Caco-2 (cell line): ENCODE measurements around the gene RNF121. TPM values are rescaled to one million over a fixed set of nuclear protein-coding genes. Genes with fewer than 3 reads are reported as not detected.

Experiments
- BruUV-seq: library from RNA; stranded (reverse); fragments of 400-500 nt; replicated peaks from 2 replicates; lab custom pipeline; 2021; lab: Mats Ljungman, UMichigan
- CTCF ChIA-PET: fragments of 300-600 bp; sonication (Branson Sonifier 250); formaldehyde crosslinking; loops from one replicate; lab custom pipeline; 2022; ENCODE audit warnings: antibody characterized with exemption; lab: Charles Lee
- POLR2A ChIA-PET: fragments of 300-600 bp; sonication (Branson Sonifier 250); formaldehyde crosslinking; loops from one replicate; lab custom pipeline; 2022; ENCODE audit warnings: antibody characterized with exemption; lab: Charles Lee
- DNase-seq, 2 experiments: peaks; one replicate each; pipeline versions ENCODE4 v3.0.0 to v3.0.0-alpha.2; 2020 to 2022
- H3K27me3 ChIP-seq: replicated peaks from 2 replicates; pipeline ENCODE4 v1.6.0; 2011; ENCODE audit warnings: low read length; ENCODE audit not compliant: control insufficient read depth, insufficient read depth
- H3K36me3 ChIP-seq: 2 replicates; pipeline ENCODE4 v1.5.1; 2011; ENCODE audit warnings: low read length; ENCODE audit not compliant: control insufficient read depth, insufficient read depth
- H3K4me1 ChIP-seq: fragments of 250-450 bp; sonication (Bioruptor Pico); 2 replicates; pipeline ENCODE4 v1.5.1; 2020; ENCODE audit warnings: mild to moderate bottlenecking
- H3K4me3 ChIP-seq: 2 replicates; pipeline ENCODE4 v1.5.1; 2011; ENCODE audit warnings: low read depth, mild to moderate bottlenecking, control low read depth, low read length
- H3K9me3 ChIP-seq: fragments of 250-450 bp; sonication (Bioruptor Pico); 2 replicates; pipeline ENCODE4 v1.5.1; 2020; ENCODE audit warnings: mild to moderate bottlenecking, moderate library complexity
- H3K27ac Mint-ChIP-seq: one replicate; pipeline ENCODE4 v1.8.0; 2022; ENCODE audit warnings: mixed read lengths; ENCODE audit not compliant: unreplicated experiment
- H3K27me3 Mint-ChIP-seq: one replicate; pipeline ENCODE4 v1.8.0; 2022; ENCODE audit warnings: mixed read lengths; ENCODE audit not compliant: insufficient read depth, unreplicated experiment
- H3K36me3 Mint-ChIP-seq: one replicate; pipeline ENCODE4 v1.8.0; 2022; ENCODE audit warnings: mild to moderate bottlenecking, mixed read lengths; ENCODE audit not compliant: insufficient read depth, unreplicated experiment
- H3K4me1 Mint-ChIP-seq: one replicate; pipeline ENCODE4 v1.8.0; 2022; ENCODE audit warnings: low read depth, mixed read lengths; ENCODE audit not compliant: unreplicated experiment
- H3K4me3 Mint-ChIP-seq: one replicate; pipeline ENCODE4 v1.8.0; 2022; ENCODE audit warnings: mild to moderate bottlenecking, moderate library complexity, mixed read lengths; ENCODE audit not compliant: unreplicated experiment
- H3K9me3 Mint-ChIP-seq: one replicate; pipeline ENCODE4 v1.8.0; 2022; ENCODE audit warnings: mixed read lengths; ENCODE audit not compliant: unreplicated experiment
- CTCF ChIP-seq, 2 experiments: fragments of 200-600 bp in 1 of 2; IDR thresholded peaks; 1 replicate in 1 of 2; 2 replicates in 1 of 2; pipeline versions ENCODE4 v1.5.1 to v1.8.0; 2011 to 2022; ENCODE audit warnings: antibody characterized with exemption in 1 of 2, control low read depth in 1 of 2, inconsistent platforms in 1 of 2, low read depth in 1 of 2, low read length in 1 of 2, mild to moderate bottlenecking in 1 of 2, moderate library complexity in 1 of 2; ENCODE audit not compliant: insufficient read depth in 1 of 2, severe bottlenecking in 1 of 2, unreplicated experiment in 1 of 2
- intact Hi-C: fragments of 100-400 bp; cut with micrococcal nuclease; formaldehyde crosslinking; loops from one replicate; pipeline ENCODE4 v1.10.0; 2022; ENCODE audit not compliant: unreplicated experiment
- total RNA-seq: library from RNA; stranded (reverse); gene quantifications from 2 replicates; pipeline ENCODE4 v1.2.3, GENCODE V29; 2022

Gene RNF121
- total RNA-seq, 1 experiment from 2014 or later, result 146 TPM

- no TSS peak for BruUV-seq
- H3K36me3 Mint-ChIP-seq, result peaks cover 32% of the 10 kb centered on the region
- H3K4me1 Mint-ChIP-seq, result peaks cover 19% of the 10 kb centered on the region
- no peak overlapping the region for H3K4me3 Mint-ChIP-seq
- H3K27ac Mint-ChIP-seq, result no peak overlapping the region
- no peaks in the 10 kb centered on the region for H3K27me3 ChIP-seq
- no peaks in the 10 kb centered on the region for H3K27me3 Mint-ChIP-seq
- H3K9me3 Mint-ChIP-seq, result no peaks in the 10 kb centered on the region
- no peak overlapping the region for H3K4me3 ChIP-seq
- H3K36me3 ChIP-seq, result peaks cover 15% of the 10 kb centered on the region
- no peaks in the 10 kb centered on the region for H3K9me3 ChIP-seq
- intact Hi-C loops, result no loop called here
- ChIA-PET CTCF (interaction anchor here (1.1 to 3.8 kb wide), 10 partner anchors 12 to 421 kb away, joined by 3 to 158 read pairs (median 21); partner anchors contain the start of gene CLPB), POLR2A (no interaction called here)
- peaks cover 11% of the 10 kb centered on the region for H3K4me1 ChIP-seq
- TF ChIP-seq CTCF (IDR thresholded peaks at IDR 0.05; ENCODE audit: insufficient read depth in 1 of 2, low read depth in 1 of 2, low read length in 1 of 2, severe bottlenecking in 1 of 2, unreplicated experiment in 1 of 2), result no peak
- DNase-seq, result no peak
These were observed 97.2 kb downstream of the RNF121 start for GRCh38 chr11:72026090-72026489.

- no peak for TF ChIP-seq CTCF (IDR thresholded peaks at IDR 0.05; ENCODE audit: insufficient read depth in 1 of 2, low read depth in 1 of 2, low read length in 1 of 2, severe bottlenecking in 1 of 2, unreplicated experiment in 1 of 2)
- no peak for DNase-seq
- CTCF ChIA-PET, result interaction anchor here (0.9 to 2.7 kb wide), 3 partner anchors 9 to 153 kb away, joined by 3 to 14 read pairs (median 5); no protein-coding TSS in a partner anchor
- no peaks in the 10 kb centered on the region for H3K27me3 Mint-ChIP-seq
- H3K4me3 ChIP-seq, result no peak overlapping the region
- H3K9me3 Mint-ChIP-seq, result no peaks in the 10 kb centered on the region
- intact Hi-C loops, result loop anchor here (1.0 kb wide), 1 partner anchor 9 kb away; no protein-coding TSS in a partner anchor
- H3K36me3 ChIP-seq, result peaks cover 6% of the 10 kb centered on the region; the same call in 1 of the 2 replicates
- H3K4me3 Mint-ChIP-seq, result no peak overlapping the region
- POLR2A ChIA-PET, result interaction anchor here (1.0 kb wide), 1 partner anchor 8 kb away, joined by 4 read pairs; no protein-coding TSS in a partner anchor
- peak overlapping the region; percentile 58 for H3K27ac Mint-ChIP-seq
- no peaks in the 10 kb centered on the region for H3K9me3 ChIP-seq
- BruUV-seq, result no TSS peak
- H3K36me3 Mint-ChIP-seq, result peaks cover 33% of the 10 kb centered on the region
- H3K27me3 ChIP-seq, result no peaks in the 10 kb centered on the region
- peaks cover 9% of the 10 kb centered on the region for H3K4me1 ChIP-seq
- H3K4me1 Mint-ChIP-seq, result peaks cover 12% of the 10 kb centered on the region
These were observed 101.7 kb downstream of the RNF121 start for GRCh38 chr11:72030472-72031045.

GRCh38 chr11:72036687-72037086 lies 107.8 kb downstream of the RNF121 start:
- H3K4me3 ChIP-seq, result no peak overlapping the region
- Mint-ChIP-seq H3K9me3 (no peaks in the 10 kb centered on the region), H3K4me1 (no peaks in the 10 kb centered on the region), H3K36me3 (peaks cover 31% of the 10 kb centered on the region), H3K27me3 (no peaks in the 10 kb centered on the region), H3K27ac (no peak overlapping the region), H3K4me3 (no peak overlapping the region)
- POLR2A ChIA-PET, result no interaction called here
- intact Hi-C loops, result no loop called here
- DNase-seq, result no peak
- no TSS peak for BruUV-seq
- peaks cover 31% of the 10 kb centered on the region for H3K4me1 ChIP-seq
- no peaks in the 10 kb centered on the region for H3K9me3 ChIP-seq
- TF ChIP-seq CTCF (IDR thresholded peaks at IDR 0.05; ENCODE audit: insufficient read depth in 1 of 2, low read depth in 1 of 2, low read length in 1 of 2, severe bottlenecking in 1 of 2, unreplicated experiment in 1 of 2), result no peak
- no peaks in the 10 kb centered on the region for H3K27me3 ChIP-seq
- no peaks in the 10 kb centered on the region for H3K36me3 ChIP-seq
- CTCF ChIA-PET, result no interaction called here
